IMR-90 (cell line): ENCODE measurements around the gene PMM2. TPM values are rescaled to one million over a fixed set of nuclear protein-coding genes. Genes with fewer than 3 reads are reported as not detected.
A peak's percentile ranks its signal among the peaks of the same experiment; 100 is the strongest.

Experiments
- ATAC-seq: fragments of 200-7000 bp; cut with Tn5 transposase; 2 replicates; pipeline ENCODE4 v1.9.1; 2020; ENCODE audit warnings: low read depth, mild to moderate bottlenecking, moderate library complexity
- BruUV-seq: library from RNA; stranded (reverse); fragments of 400-500 nt; replicated peaks from 2 replicates; lab custom pipeline; 2021; lab: Mats Ljungman, UMichigan
- CTCF ChIA-PET: fragments of 300-600 bp; formaldehyde crosslinking; extraction: SDS; loops from one replicate; lab custom pipeline; 2021; ENCODE audit warnings: antibody characterized with exemption; lab: Yijun Ruan, JAX
- POLR2A ChIA-PET: fragments of 300-600 bp; sonication (Branson Sonifier 250); formaldehyde crosslinking; loops from one replicate; lab custom pipeline; 2022; ENCODE audit warnings: antibody characterized with exemption; ENCODE audit not compliant: unreplicated experiment; lab: Charles Lee
- DNase-seq: peaks from one replicate; pipeline ENCODE4 v3.0.0; 2013
- H2AFZ ChIP-seq: replicated peaks from 2 replicates; pipeline ENCODE3; 2013; ENCODE audit warnings: low read length, mild to moderate bottlenecking; ENCODE audit not compliant: poor library complexity
- H2AK5ac ChIP-seq: 2 replicates; pipeline ENCODE4 v1.6.1; 2013; ENCODE audit warnings: low read depth, low read length, inconsistent platforms
- H2AK9ac ChIP-seq: replicated peaks from 2 replicates; pipeline ENCODE3; 2013; ENCODE audit warnings: mild to moderate bottlenecking, low read depth, low read length, moderate library complexity; ENCODE audit not compliant: poor library complexity
- H2BK120ac ChIP-seq: 2 replicates; pipeline ENCODE4 v1.6.1; 2013; ENCODE audit warnings: low read depth, low read length, inconsistent platforms
- H2BK15ac ChIP-seq: 3 replicates; pipeline ENCODE4 v1.6.1; 2013; ENCODE audit warnings: low read depth, low read length, inconsistent platforms
- H2BK20ac ChIP-seq: 2 replicates; pipeline ENCODE4 v1.6.1; 2013; ENCODE audit warnings: low read depth, mild to moderate bottlenecking, inconsistent platforms, low read length, moderate library complexity
- H2BK5ac ChIP-seq: 2 replicates; pipeline ENCODE4 v1.6.1; 2013; ENCODE audit warnings: mild to moderate bottlenecking, low read depth, low read length, inconsistent platforms; ENCODE audit not compliant: poor library complexity, severe bottlenecking
- H3K14ac ChIP-seq: replicated peaks from 2 replicates; pipeline ENCODE4 v1.6.1; 2013; ENCODE audit warnings: low read depth, low read length, inconsistent platforms
- H3K18ac ChIP-seq: 2 replicates; pipeline ENCODE4 v1.6.1; 2013; ENCODE audit warnings: low read depth, low read length, control low read depth
- H3K23ac ChIP-seq: 2 replicates; pipeline ENCODE4 v1.6.1; 2013; ENCODE audit warnings: low read depth, low read length, inconsistent platforms
- H3K27ac ChIP-seq: 2 replicates; pipeline ENCODE4 v1.5.1; 2013; ENCODE audit warnings: mild to moderate bottlenecking, control low read depth, low read length; ENCODE audit not compliant: insufficient read depth
- H3K27me3 ChIP-seq: 2 replicates; pipeline ENCODE4 v1.6.1; 2013; ENCODE audit warnings: low read length; ENCODE audit not compliant: control insufficient read depth, insufficient read depth
- H3K36me3 ChIP-seq: 2 replicates; pipeline ENCODE4 v1.6.1; 2013; ENCODE audit warnings: low read length, mixed read lengths; ENCODE audit not compliant: control insufficient read depth, insufficient read depth
- H3K4ac ChIP-seq: 2 replicates; pipeline ENCODE4 v1.6.1; 2013; ENCODE audit warnings: low read depth, low read length, inconsistent platforms
- H3K4me1 ChIP-seq: 2 replicates; pipeline ENCODE4 v1.6.1; 2013; ENCODE audit warnings: low read length, mixed read lengths; ENCODE audit not compliant: control insufficient read depth, insufficient read depth
- H3K4me2 ChIP-seq: 2 replicates; pipeline ENCODE4 v1.6.1; 2013; ENCODE audit warnings: low read depth, mild to moderate bottlenecking, control low read depth, low read length, moderate library complexity
- H3K4me3 ChIP-seq: 2 replicates; pipeline ENCODE4 v1.5.1; 2013; ENCODE audit warnings: low read depth, mild to moderate bottlenecking, control low read depth, low read length, moderate library complexity; ENCODE audit not compliant: insufficient read depth
- H3K56ac ChIP-seq: 2 replicates; pipeline ENCODE4 v1.6.1; 2013; ENCODE audit warnings: low read length, inconsistent platforms; ENCODE audit not compliant: insufficient read depth; ENCODE audit errors: extremely low read depth
- H3K79me1 ChIP-seq, 2 experiments: 2 replicates each; pipeline ENCODE4 v1.6.1; 2013; ENCODE audit warnings: low read length in 2 of 2, inconsistent platforms in 1 of 2, low read depth in 1 of 2
- H3K9ac ChIP-seq: 2 replicates; pipeline ENCODE4 v1.6.1; 2013; ENCODE audit warnings: low read depth, low read length, control low read depth
- H3K9me1 ChIP-seq: 2 replicates; pipeline ENCODE4 v1.6.1; 2013; ENCODE audit warnings: low read length, inconsistent platforms; ENCODE audit not compliant: insufficient read depth
- H3K9me3 ChIP-seq: 2 replicates; pipeline ENCODE4 v1.6.1; 2013; ENCODE audit warnings: low read length; ENCODE audit not compliant: control insufficient read depth, insufficient read depth
- H4K20me1 ChIP-seq: 2 replicates; pipeline ENCODE4 v1.6.1; 2013; ENCODE audit warnings: low read length, inconsistent platforms; ENCODE audit not compliant: insufficient read depth
- H4K5ac ChIP-seq: 2 replicates; pipeline ENCODE4 v1.6.1; 2013; ENCODE audit warnings: mild to moderate bottlenecking, low read depth, low read length, control low read depth
- H4K8ac ChIP-seq, 2 experiments: 2 replicates each; pipeline ENCODE4 v1.6.1; 2013; ENCODE audit warnings: low read depth in 2 of 2, low read length in 2 of 2, control low read depth in 1 of 2, inconsistent platforms in 1 of 2
- H4K91ac ChIP-seq: 2 replicates; pipeline ENCODE4 v1.6.1; 2013; ENCODE audit warnings: low read depth, low read length, inconsistent platforms; ENCODE audit not compliant: insufficient read depth
- BHLHE40 ChIP-seq: fragments of 150-350 bp; IDR thresholded peaks from 2 replicates; pipeline ENCODE4 v1.6.1; 2016; ENCODE audit warnings: mild to moderate bottlenecking, low read depth, low read length
- CEBPB ChIP-seq: IDR thresholded peaks from 2 replicates; pipeline ENCODE4 v1.6.1; 2012; ENCODE audit warnings: low read depth, low read length, improper control_type of control experiment
- CHD1 ChIP-seq: IDR thresholded peaks from 2 replicates; pipeline ENCODE4 v1.6.1; 2012; ENCODE audit warnings: low read depth, low read length, improper control_type of control experiment
- FOS ChIP-seq: fragments of 150-350 bp; IDR thresholded peaks from 2 replicates; pipeline ENCODE4 v1.6.1; 2016; ENCODE audit warnings: low read depth, low read length
- MAZ ChIP-seq: IDR thresholded peaks from 2 replicates; pipeline ENCODE4 v1.6.1; 2012; ENCODE audit warnings: low read depth, mild to moderate bottlenecking, low read length, improper control_type of control experiment, moderate library complexity, borderline replicate concordance
- NFE2L2 ChIP-seq: fragments of 150-350 bp; IDR thresholded peaks from 2 replicates; pipeline ENCODE4 v1.6.1; 2016; ENCODE audit warnings: low read depth, mild to moderate bottlenecking, low read length
- POLR2A ChIP-seq: IDR thresholded peaks from 2 replicates; pipeline ENCODE4 v1.6.1; 2012; ENCODE audit warnings: mild to moderate bottlenecking, low read depth, low read length
- RAD21 ChIP-seq: IDR thresholded peaks from 2 replicates; pipeline ENCODE4 v1.6.1; 2012; ENCODE audit warnings: low read length, improper control_type of control experiment
- RCOR1 ChIP-seq: IDR thresholded peaks from 2 replicates; pipeline ENCODE4 v1.6.1; 2012; ENCODE audit warnings: mild to moderate bottlenecking, low read length, improper control_type of control experiment; ENCODE audit not compliant: insufficient replicate concordance
- RFX5 ChIP-seq: IDR thresholded peaks from 2 replicates; pipeline ENCODE4 v1.8.0; 2012; ENCODE audit warnings: low read depth, mild to moderate bottlenecking, low read length, moderate library complexity
- SMC3 ChIP-seq: fragments of 150-350 bp; IDR thresholded peaks from 2 replicates; pipeline ENCODE4 v1.6.1; 2016; ENCODE audit warnings: low read depth, mild to moderate bottlenecking, antibody characterized with exemption, low read length, moderate library complexity
- WGBS, 2 experiments: methylation state at CpG; one replicate each; pipeline versions ENCODE4 v1.1.5 to v1.1.7; 2013; ENCODE audit warnings: missing lambda C conversion rate in 2 of 2; ENCODE audit not compliant: insufficient read length in 1 of 2; ENCODE audit errors: extremely low coverage in 2 of 2; 5-methylcytosine and 5-hydroxymethylcytosine counted together
- dilution Hi-C: fragments of 300-500 bp; cut with HindIII; formaldehyde crosslinking; loops from one replicate; pipeline ENCODE4 v1.14.3; 2018; ENCODE audit warnings: low sequenced_read_pairs; ENCODE audit not compliant: unreplicated experiment
- in situ Hi-C: fragments of 300-500 bp; cut with MboI; formaldehyde crosslinking; loops from 3 replicates; pipeline ENCODE4 v1.14.3; 2019; ENCODE audit warnings: low sequenced_read_pairs, inconsistent platforms, mixed read lengths
- intact Hi-C: fragments of 100-400 bp; cut with micrococcal nuclease; formaldehyde crosslinking; loops from 2 replicates; pipeline ENCODE4 v1.10.0; 2022
- polyA plus RNA-seq, 3 experiments: library from polyadenylated mRNA; depleted of rRNA; stranded (reverse); fragments of >200 nt; gene quantifications; 2 replicates each; pipeline ENCODE4 v1.2.3, GENCODE V29; 2012; ENCODE audit warnings: low replicate concordance in 1 of 3
- total RNA-seq: library from RNA; depleted of rRNA; stranded (reverse); fragments of >200 nt; gene quantifications from 2 replicates; pipeline ENCODE4 v1.2.3, GENCODE V29; 2012
- TF ChIP-seq, protein P1 (sequence below): fragments of 150-350 bp; IDR thresholded peaks from 2 replicates; pipeline ENCODE4 v1.6.1; 2016; ENCODE audit warnings: low read depth, mild to moderate bottlenecking, low read length, moderate library complexity, borderline replicate concordance

The PMM2 gene
- total and polyA plus RNA-seq, 2 of the 4 experiments (the other 2 are of a cell fraction) = 25.8 to 38.9 TPM

- WGBS, 2 experiments = 96% methylated on average over 4 of the region's 8 CpGs; no CpG with 5 or more reads in 1 of the 2 experiments
- CTCF ChIA-PET = interaction anchor here (0.6 kb wide), 1 partner anchor 64 kb away, joined by 4 read pairs; no protein-coding TSS in a partner anchor
Observed at GRCh38 chr16:8828541-8829165, 31.0 kb downstream of the PMM2 start.

More at GRCh38 chr16:8828541-8829165, 31.0 kb downstream of the PMM2 start:
- Histone ChIP-seq H3K4me1 (no peaks in the 10 kb centered on the region), H2AK9ac (peak overlapping the region; percentile 63), H3K27me3 (no peaks in the 10 kb centered on the region), H3K79me1 (peaks cover 32 to 57% of the 10 kb centered on the region in 2 experiments), H3K4me2 (no peak overlapping the region), H4K5ac (no peak overlapping the region), H3K56ac (no peak overlapping the region), H3K27ac (no peak overlapping the region), H4K20me1 (peaks cover 28% of the 10 kb centered on the region), H3K9me3 (no peaks in the 10 kb centered on the region), H3K9ac (no peak overlapping the region), H2AK5ac (no peak overlapping the region), H3K9me1 (peaks cover 12% of the 10 kb centered on the region), H2BK20ac (no peak overlapping the region), H2BK5ac (no peak overlapping the region), H3K36me3 (peaks cover 40% of the 10 kb centered on the region), H2AFZ (no peak overlapping the region), H4K8ac (no peak overlapping the region), H3K23ac (no peak overlapping the region), H2BK15ac (no peak overlapping the region), H2BK120ac (no peak overlapping the region), H3K14ac (no peak overlapping the region), H4K91ac (no peak overlapping the region), H3K4me3 (no peak overlapping the region), H3K4ac (no peak overlapping the region), H3K18ac (no peak overlapping the region)
- DNase-seq (no peak), ATAC-seq (peak; percentile 49; the same call in 1 of the 2 replicates)
- POLR2A ChIA-PET = no interaction called here
- dilution Hi-C loops = no loop called here
- intact Hi-C loops = no loop called here
- TF ChIP-seq FOS (no peak), CHD1 (no peak), RFX5 (no peak), SMC3 (no peak), RAD21 (no peak), RCOR1 (no peak), CEBPB (no peak), MAZ (no peak), POLR2A (no peak), NFE2L2 (no peak), BHLHE40 (no peak)
- TF ChIP-seq, protein P1, sequence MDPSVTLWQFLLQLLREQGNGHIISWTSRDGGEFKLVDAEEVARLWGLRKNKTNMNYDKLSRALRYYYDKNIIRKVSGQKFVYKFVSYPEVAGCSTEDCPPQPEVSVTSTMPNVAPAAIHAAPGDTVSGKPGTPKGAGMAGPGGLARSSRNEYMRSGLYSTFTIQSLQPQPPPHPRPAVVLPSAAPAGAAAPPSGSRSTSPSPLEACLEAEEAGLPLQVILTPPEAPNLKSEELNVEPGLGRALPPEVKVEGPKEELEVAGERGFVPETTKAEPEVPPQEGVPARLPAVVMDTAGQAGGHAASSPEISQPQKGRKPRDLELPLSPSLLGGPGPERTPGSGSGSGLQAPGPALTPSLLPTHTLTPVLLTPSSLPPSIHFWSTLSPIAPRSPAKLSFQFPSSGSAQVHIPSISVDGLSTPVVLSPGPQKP = no peak
- BruUV-seq = no TSS peak
- in situ Hi-C loops = no loop called here
